ENCODE data around the gene SEPHS1. TPM values are rescaled to one million over a fixed set of nuclear protein-coding genes. Genes with fewer than 3 reads are reported as not detected.

Gene SEPHS1
- total RNA-seq, 1 experiment from 2014 or later: 63.0 TPM

GRCh38 chr10:13395540-13395939 is 47.4 kb upstream of the SEPHS1 start:
- Histone ChIP-seq H3K27me3 (ENCODE audit: insufficient read depth, low read depth) (peaks cover 22% of the 10 kb centered on the region), H3K4me3 (no peak overlapping the region), H3K79me2 (ENCODE audit: low read depth) (no peaks in the 10 kb centered on the region), H3K4me1 (replicated peaks; ENCODE audit: insufficient read depth) (no peaks in the 10 kb centered on the region), H3K9me2 (ENCODE audit: insufficient read depth) (no peaks in the 10 kb centered on the region), H3F3A (ENCODE audit: insufficient read depth, low read depth) (no peaks in the 10 kb centered on the region), H3K36me3 (ENCODE audit: low read depth) (no peaks in the 10 kb centered on the region), H4K20me1 (ENCODE audit: insufficient read depth) (no peaks in the 10 kb centered on the region), H3K27ac (no peak overlapping the region), H3K4me2 (no peak overlapping the region), H3K9me3 (ENCODE audit: insufficient read depth, low read depth) (no peaks in the 10 kb centered on the region), H2AFZ (no peak overlapping the region)
- DNase-seq: no peak
- POLR2A ChIA-PET (ENCODE audit: unreplicated experiment): no interaction called here
- CTCF ChIA-PET: no interaction called here
- intact Hi-C loops (cut with micrococcal nuclease; ENCODE audit: unreplicated experiment): no loop called here
- TF ChIP-seq CTCF (conservative IDR thresholded peaks at IDR 0.05): no peak
- no peak for TF ChIP-seq EZH2 (IDR thresholded peaks at IDR 0.05; ENCODE audit: low read depth)
- no TSS peak for BruUV-seq (replicated peaks)

GRCh38 chr10:13393640-13394039 is 45.5 kb upstream of the SEPHS1 start:
- Histone ChIP-seq H4K20me1 (ENCODE audit: insufficient read depth) (no peaks in the 10 kb centered on the region), H3K4me1 (replicated peaks; ENCODE audit: insufficient read depth) (no peaks in the 10 kb centered on the region), H3K9me2 (ENCODE audit: insufficient read depth) (no peaks in the 10 kb centered on the region), H3K27me3 (ENCODE audit: insufficient read depth, low read depth) (peaks cover 32% of the 10 kb centered on the region), H3K36me3 (ENCODE audit: low read depth) (no peaks in the 10 kb centered on the region), H3K27ac (no peak overlapping the region), H3K4me3 (no peak overlapping the region), H3F3A (ENCODE audit: insufficient read depth, low read depth) (no peaks in the 10 kb centered on the region), H3K79me2 (ENCODE audit: low read depth) (no peaks in the 10 kb centered on the region), H2AFZ (no peak overlapping the region), H3K4me2 (no peak overlapping the region), H3K9me3 (ENCODE audit: insufficient read depth, low read depth) (no peaks in the 10 kb centered on the region)
- ChIA-PET POLR2A (ENCODE audit: unreplicated experiment) (no interaction called here), CTCF (no interaction called here)
- TF ChIP-seq CTCF (conservative IDR thresholded peaks at IDR 0.05) (no peak), EZH2 (IDR thresholded peaks at IDR 0.05; ENCODE audit: low read depth) (no peak)
- no peak for DNase-seq
- intact Hi-C loops (cut with micrococcal nuclease; ENCODE audit: unreplicated experiment): no loop called here
- no TSS peak for BruUV-seq (replicated peaks)

DNA sequence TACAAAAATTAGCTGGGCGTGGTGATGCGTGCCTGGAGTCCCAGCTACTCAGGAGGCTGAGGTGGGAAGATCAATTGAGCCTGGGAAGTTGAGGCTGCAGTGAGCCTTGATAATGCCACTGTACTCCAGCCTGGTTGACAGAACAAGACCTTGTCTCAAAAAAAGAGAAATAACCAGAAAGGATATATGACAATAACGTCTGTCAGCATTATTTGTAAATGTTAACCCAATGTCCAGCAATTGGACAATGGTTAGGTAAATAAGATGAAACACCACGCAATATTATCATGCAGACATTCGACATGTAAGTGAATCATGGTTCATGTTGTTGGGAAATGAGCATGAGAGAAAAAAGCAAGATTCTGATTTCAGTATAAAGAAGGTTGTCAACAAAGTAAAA is 44.6 kb upstream of the SEPHS1 start:
- H2AFZ ChIP-seq: no peak overlapping the region

More for the DNA sequence above, 44.6 kb upstream of the SEPHS1 start:
- no TSS peak for BruUV-seq (replicated peaks)
- Histone ChIP-seq H3K4me2 (no peak overlapping the region), H3K9me2 (ENCODE audit: insufficient read depth) (no peaks in the 10 kb centered on the region), H3K4me3 (no peak overlapping the region), H3F3A (ENCODE audit: insufficient read depth, low read depth) (no peaks in the 10 kb centered on the region), H3K27ac (no peak overlapping the region), H3K9me3 (ENCODE audit: insufficient read depth, low read depth) (no peaks in the 10 kb centered on the region), H3K79me2 (ENCODE audit: low read depth) (no peaks in the 10 kb centered on the region), H3K27me3 (ENCODE audit: insufficient read depth, low read depth) (peaks cover 38% of the 10 kb centered on the region), H3K36me3 (ENCODE audit: low read depth) (no peaks in the 10 kb centered on the region), H4K20me1 (ENCODE audit: insufficient read depth) (no peaks in the 10 kb centered on the region), H3K4me1 (replicated peaks; ENCODE audit: insufficient read depth) (no peaks in the 10 kb centered on the region)
- no peak for DNase-seq
- POLR2A ChIA-PET (ENCODE audit: unreplicated experiment): no interaction called here
- CTCF ChIA-PET: interaction anchor here (1.2 kb wide), 1 partner anchor 10 kb away, joined by 3 read pairs; no protein-coding TSS in a partner anchor
- no peak for TF ChIP-seq CTCF (conservative IDR thresholded peaks at IDR 0.05)
- TF ChIP-seq EZH2 (IDR thresholded peaks at IDR 0.05; ENCODE audit: low read depth): no peak
- intact Hi-C loops (cut with micrococcal nuclease; ENCODE audit: unreplicated experiment): no loop called here
